ENCODE results near the gene MAP3K21.

GRCh38 chr1:233372218-233373120 lies 44.9 kb downstream of the MAP3K21 start:
- TF ChIP-seq MAFK (IDR thresholded peaks at IDR 0.05; ENCODE audit: low read depth, low read length) (no peak), CTCF (conservative IDR thresholded peaks at IDR 0.05; ENCODE audit: low read depth, low read length) (no peak), POLR2A (IDR thresholded peaks at IDR 0.05; ENCODE audit: low read depth, low read length) (no peak), MXI1 (IDR thresholded peaks at IDR 0.05; ENCODE audit: borderline replicate concordance, low read depth, low read length) (no peak), CEBPB (IDR thresholded peaks at IDR 0.05; ENCODE audit: low read depth, low read length) (no peak), RFX5 (IDR thresholded peaks at IDR 0.05; ENCODE audit: low read depth, low read length) (no peak), RAD21 (IDR thresholded peaks at IDR 0.05; ENCODE audit: low read length) (no peak), CHD1 (IDR thresholded peaks at IDR 0.05; ENCODE audit: low read depth, low read length) (no peak), SMC3 (IDR thresholded peaks at IDR 0.05; ENCODE audit: low read depth, low read length) (no peak), FOS (IDR thresholded peaks at IDR 0.05; ENCODE audit: low read depth, low read length) (no peak), RCOR1 (IDR thresholded peaks at IDR 0.05; ENCODE audit: insufficient replicate concordance, low read length) (no peak), BHLHE40 (IDR thresholded peaks at IDR 0.05; ENCODE audit: low read depth, low read length) (no peak), USF2 (IDR thresholded peaks at IDR 0.05; ENCODE audit: low read depth, low read length) (no peak)
- TF ChIP-seq, protein P1, sequence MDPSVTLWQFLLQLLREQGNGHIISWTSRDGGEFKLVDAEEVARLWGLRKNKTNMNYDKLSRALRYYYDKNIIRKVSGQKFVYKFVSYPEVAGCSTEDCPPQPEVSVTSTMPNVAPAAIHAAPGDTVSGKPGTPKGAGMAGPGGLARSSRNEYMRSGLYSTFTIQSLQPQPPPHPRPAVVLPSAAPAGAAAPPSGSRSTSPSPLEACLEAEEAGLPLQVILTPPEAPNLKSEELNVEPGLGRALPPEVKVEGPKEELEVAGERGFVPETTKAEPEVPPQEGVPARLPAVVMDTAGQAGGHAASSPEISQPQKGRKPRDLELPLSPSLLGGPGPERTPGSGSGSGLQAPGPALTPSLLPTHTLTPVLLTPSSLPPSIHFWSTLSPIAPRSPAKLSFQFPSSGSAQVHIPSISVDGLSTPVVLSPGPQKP (IDR thresholded peaks at IDR 0.05; ENCODE audit: borderline replicate concordance, low read depth, low read length) = no peak
